AG04449 (cell line): ENCODE measurements around the gene NKG7.

ENCODE experiments used
- CTCF ChIA-PET: fragments of 350-600 bp; formaldehyde crosslinking; extraction: SDS; loops from one replicate; lab custom pipeline; 2021; ENCODE audit warnings: antibody characterized with exemption; lab: Yijun Ruan, JAX
- POLR2A ChIA-PET: fragments of 400-600, 350-600 bp; formaldehyde crosslinking; extraction: SDS; loops from one replicate; lab custom pipeline; 2020; ENCODE audit warnings: antibody characterized with exemption, inconsistent platforms; lab: Yijun Ruan, JAX
- DNase-seq: peaks from one replicate; pipeline ENCODE4 v3.0.0-alpha.2; 2010; ENCODE audit warnings: low read depth, low spot score
- H3K4me3 ChIP-seq: 2 replicates; pipeline ENCODE4 v1.5.1; 2011; ENCODE audit warnings: low read depth, mild to moderate bottlenecking, control low read depth, low read length
- TF ChIP-seq, protein P1 (sequence below): IDR thresholded peaks from one replicate; pipeline ENCODE4 v1.5.1; 2011; ENCODE audit warnings: mild to moderate bottlenecking, moderate library complexity, low read length, control low read depth, inconsistent platforms; ENCODE audit not compliant: insufficient read depth; ENCODE audit errors: missing control alignments

The NKG7 gene

DNA sequence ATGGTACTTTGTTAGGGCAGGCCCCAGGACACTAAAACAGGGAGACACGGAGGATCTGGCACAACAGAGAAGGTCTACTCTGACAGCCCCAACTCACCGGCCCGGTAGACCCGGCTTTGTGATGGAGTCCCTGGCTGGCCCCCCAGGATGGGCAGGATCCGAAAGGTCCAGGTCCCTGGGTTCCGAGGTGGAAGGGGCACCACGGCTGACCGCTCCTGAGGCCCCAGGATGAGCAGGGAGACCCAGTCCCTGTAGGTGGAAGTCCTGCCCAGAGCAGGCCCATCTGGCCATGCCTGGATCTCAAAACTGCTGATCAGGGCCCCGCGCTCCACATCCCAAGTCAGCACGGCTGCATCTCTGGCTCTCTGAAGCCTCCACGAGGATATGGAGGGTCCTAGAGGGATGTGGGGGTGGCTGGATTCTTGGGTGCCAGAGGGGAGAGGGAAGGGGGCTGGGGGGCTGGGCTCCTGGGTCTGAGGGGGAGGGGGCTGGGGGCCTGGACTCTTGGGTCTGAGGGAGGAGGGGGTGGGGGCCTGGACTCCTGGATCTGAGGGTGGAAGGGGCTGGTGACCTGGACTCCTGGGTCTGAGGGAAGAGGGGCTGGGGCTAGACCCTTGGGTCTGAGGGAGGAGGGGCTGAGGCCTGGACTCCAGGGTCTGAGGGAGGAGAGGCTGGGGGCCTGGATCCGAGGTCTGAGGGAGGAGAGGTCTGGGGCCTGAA is 35.2 kb downstream of the NKG7 start:
- TF ChIP-seq, protein P1, sequence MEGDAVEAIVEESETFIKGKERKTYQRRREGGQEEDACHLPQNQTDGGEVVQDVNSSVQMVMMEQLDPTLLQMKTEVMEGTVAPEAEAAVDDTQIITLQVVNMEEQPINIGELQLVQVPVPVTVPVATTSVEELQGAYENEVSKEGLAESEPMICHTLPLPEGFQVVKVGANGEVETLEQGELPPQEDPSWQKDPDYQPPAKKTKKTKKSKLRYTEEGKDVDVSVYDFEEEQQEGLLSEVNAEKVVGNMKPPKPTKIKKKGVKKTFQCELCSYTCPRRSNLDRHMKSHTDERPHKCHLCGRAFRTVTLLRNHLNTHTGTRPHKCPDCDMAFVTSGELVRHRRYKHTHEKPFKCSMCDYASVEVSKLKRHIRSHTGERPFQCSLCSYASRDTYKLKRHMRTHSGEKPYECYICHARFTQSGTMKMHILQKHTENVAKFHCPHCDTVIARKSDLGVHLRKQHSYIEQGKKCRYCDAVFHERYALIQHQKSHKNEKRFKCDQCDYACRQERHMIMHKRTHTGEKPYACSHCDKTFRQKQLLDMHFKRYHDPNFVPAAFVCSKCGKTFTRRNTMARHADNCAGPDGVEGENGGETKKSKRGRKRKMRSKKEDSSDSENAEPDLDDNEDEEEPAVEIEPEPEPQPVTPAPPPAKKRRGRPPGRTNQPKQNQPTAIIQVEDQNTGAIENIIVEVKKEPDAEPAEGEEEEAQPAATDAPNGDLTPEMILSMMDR: no peak
- no peak for DNase-seq
- ChIA-PET CTCF (interaction anchor here (0.6 to 1.2 kb wide), 10 partner anchors 13 to 324 kb away, joined by 3 to 18 read pairs (median 4); partner anchors contain the start of gene ETFB), POLR2A (no interaction called here)
- H3K4me3 ChIP-seq: no peak overlapping the region

DNA sequence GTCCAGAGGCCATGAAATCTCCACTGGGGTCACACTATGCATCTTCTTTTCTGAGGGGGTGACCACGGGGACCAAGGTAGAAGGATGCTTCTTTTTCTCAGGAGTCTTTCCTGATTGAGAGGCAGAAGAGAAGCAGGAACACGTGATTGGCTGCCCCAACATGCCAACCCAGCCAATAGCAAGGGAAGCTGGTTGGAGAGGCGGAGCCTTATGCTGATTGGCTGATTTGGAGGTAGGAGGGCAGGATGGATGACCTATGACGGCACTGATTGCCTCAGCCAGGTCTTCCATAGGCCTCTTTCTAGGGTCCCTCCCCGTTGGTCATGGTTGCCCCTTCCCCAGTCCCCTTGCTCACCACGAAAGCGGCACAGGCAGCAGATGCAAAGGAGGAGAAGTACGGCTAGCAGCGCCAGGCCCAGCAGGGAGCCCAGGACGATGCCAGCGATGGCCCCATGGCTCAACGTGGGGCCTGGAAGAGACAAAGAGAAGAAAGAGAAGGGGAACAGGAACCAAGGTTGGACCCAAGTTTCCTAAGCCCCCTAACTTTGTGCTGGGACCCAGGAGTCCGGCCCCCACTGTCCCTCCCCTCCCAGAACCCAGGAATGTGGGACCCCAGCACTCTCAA is 38.5 kb downstream of the NKG7 start:
- no peak overlapping the region for H3K4me3 ChIP-seq
- TF ChIP-seq, protein P1: no peak
- POLR2A ChIA-PET: no interaction called here
- CTCF ChIA-PET: no interaction called here
- DNase-seq: no peak

DNA sequence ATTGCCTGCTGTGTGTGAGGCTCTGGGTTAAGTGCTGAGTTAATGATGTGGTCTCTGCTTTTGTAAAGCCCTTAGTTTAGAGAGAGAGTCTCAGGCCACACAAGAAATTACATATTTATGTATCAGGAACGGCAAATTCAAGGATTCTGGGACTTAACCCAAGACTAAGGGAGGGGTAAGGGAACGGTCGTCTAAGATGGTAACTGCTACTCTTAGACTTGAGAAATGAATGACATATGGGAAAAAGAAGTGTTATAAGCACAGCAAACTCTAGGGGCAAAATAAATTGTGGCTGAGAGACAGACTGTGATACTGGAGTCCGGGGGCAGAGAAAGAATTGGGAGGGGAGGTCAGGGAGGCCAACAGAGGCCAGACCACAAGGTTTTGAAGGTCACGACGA is 40.7 kb downstream of the NKG7 start:
- no peak for DNase-seq
- H3K4me3 ChIP-seq: no peak overlapping the region
- ChIA-PET POLR2A (no interaction called here), CTCF (no interaction called here)
- TF ChIP-seq, protein P1: no peak

DNA sequence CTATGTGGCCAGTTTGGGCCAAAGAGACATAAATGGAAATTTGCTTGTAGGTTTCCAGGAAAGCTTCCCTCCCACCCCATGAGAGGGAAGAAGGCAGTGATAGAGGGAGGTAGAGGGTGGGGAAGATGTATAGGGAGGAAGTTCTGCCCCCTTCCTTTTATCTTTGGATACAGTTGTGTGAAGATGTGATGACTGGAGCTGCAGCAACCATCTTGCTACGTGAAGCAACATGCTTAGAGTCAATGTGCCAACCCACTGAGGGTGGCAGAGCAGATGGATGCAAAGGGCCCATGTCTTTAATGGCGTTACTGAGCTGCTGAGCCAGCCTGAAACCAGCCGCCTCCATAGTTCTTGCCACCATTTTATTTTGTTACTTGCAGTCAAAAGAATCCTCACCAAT is 41.3 kb downstream of the NKG7 start:
- ChIA-PET POLR2A (no interaction called here), CTCF (no interaction called here)
- DNase-seq: no peak
- TF ChIP-seq, protein P1: no peak
- no peak overlapping the region for H3K4me3 ChIP-seq

DNA sequence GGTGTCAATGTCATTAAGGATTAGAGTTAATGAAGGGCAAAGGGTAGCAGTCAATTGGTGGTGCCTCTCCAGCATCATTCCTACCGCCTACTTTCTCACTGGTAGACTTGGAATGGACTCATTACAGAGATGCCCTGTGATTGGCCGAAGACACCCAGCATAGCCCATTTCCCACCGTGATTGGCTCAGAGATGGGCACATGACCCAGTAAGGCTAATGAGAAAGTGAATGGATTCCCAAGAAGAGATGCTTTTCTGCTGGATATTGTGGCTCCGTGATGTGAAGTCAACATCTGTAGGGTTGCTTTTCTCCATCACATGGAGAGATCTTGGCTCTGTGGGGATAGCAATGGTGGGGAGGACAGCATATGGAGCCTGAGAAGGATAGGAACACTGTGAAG is 42.1 kb downstream of the NKG7 start:
- H3K4me3 ChIP-seq: no peak overlapping the region
- DNase-seq: no peak
- TF ChIP-seq, protein P1: no peak
- POLR2A ChIA-PET: no interaction called here
- CTCF ChIA-PET: no interaction called here

DNA sequence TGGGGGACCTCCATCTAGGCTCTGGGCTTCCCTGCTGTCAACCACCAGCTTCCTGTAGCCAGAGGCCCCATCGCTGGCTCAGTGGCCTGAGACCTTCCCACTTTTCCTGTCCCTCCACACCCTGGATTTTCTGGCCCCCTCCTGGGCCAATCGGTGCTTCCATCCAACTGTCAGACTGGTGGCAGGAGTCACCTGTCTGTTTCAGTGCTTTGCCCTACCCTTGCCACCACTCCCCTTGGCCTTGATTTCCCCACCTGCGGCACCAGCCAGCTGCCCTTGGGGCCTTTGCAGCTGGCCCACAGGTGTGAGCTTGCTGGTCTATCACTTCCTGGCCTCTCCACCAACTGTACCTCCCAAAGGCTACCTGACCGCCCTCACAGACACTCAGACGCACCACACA is 43.0 kb downstream of the NKG7 start:
- no peak for DNase-seq
- POLR2A ChIA-PET: no interaction called here
- H3K4me3 ChIP-seq: no peak overlapping the region
- TF ChIP-seq, protein P1: no peak
- CTCF ChIA-PET: no interaction called here
